ENCODE data around the gene KCNAB2. TPM values are rescaled to one million over a fixed set of nuclear protein-coding genes. Genes with fewer than 3 reads are reported as not detected.
A peak's percentile ranks its signal among the peaks of the same experiment; 100 is the strongest.
"Not testable (repeated sequence)": the region's sequence is repeated elsewhere in the genome, so short reads cannot be mapped to it uniquely, and the experiment has no call there.

Gene KCNAB2
- total RNA-seq, 1 experiment from 2014 or later = 28.5 TPM

DNA sequence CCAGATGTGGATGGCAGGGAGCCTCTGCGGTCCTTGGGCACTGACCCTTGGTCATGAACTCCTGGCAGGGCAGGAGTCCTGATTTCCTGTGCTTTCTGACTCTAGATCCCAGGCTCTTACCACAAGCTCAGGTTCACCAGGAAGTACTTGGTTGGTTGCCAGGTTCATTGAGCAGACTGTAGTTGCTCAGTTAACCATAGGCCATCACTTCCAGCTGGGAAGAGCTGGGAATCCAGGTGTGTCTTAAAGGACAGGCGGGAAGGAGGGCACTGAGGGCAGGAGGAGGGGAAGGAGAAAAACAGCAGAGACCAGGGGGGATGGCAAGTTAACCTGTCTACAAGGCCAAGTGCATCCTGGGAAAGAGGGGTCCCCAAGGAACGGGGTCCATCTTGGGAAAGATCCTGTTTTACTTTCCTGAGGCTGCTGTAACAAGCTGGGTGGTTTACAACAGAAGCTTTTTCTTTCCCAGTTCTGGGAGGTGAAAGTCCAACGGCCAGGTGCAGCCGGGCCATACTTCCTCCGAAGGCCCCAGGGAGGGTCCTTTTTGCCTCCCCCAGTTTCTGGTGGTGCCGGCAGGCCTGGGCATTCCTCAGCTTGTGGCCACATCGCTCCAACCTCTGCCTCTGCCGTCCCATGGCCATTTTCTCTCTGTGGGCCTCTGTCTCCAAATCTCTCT lies 11.6 kb downstream of the KCNAB2 start:
- H3F3A ChIP-seq (ENCODE audit: low read length, unreplicated experiment) = no peaks in the 10 kb centered on the region
- H2AFZ ChIP-seq (ENCODE audit: low read length) = no peak overlapping the region
- ChIA-PET POLR2A (ENCODE audit: unreplicated experiment) (no interaction called here), CTCF (no interaction called here)
- no peaks in the 10 kb centered on the region for H3K36me3 ChIP-seq (ENCODE audit: low read depth, low read length)
- no peak overlapping the region for H3K4me3 ChIP-seq (ENCODE audit: low read length)
- H3K9ac ChIP-seq (ENCODE audit: low read length) = no peak overlapping the region
- H3K9me3 ChIP-seq (ENCODE audit: low read length) = no peaks in the 10 kb centered on the region
- BruUV-seq (replicated peaks) = no TSS peak
- no peaks in the 10 kb centered on the region for H3K9me2 ChIP-seq (replicated peaks; ENCODE audit: low read length)
- H3K79me2 ChIP-seq (ENCODE audit: low read length) = no peaks in the 10 kb centered on the region
- no peak for DNase-seq
- ATAC-seq = no peak
- intact Hi-C loops (cut with micrococcal nuclease) = no loop called here
- H3K4me1 ChIP-seq (ENCODE audit: insufficient read depth, low read length) = peaks cover 27% of the 10 kb centered on the region
- TF ChIP-seq EZH2 (IDR thresholded peaks at IDR 0.05; ENCODE audit: low read length, unreplicated experiment) (no peak), EZH2phosphoT487 (IDR thresholded peaks at IDR 0.05; ENCODE audit: borderline replicate concordance, low read length) (no peak)
- TF ChIP-seq, protein P1, sequence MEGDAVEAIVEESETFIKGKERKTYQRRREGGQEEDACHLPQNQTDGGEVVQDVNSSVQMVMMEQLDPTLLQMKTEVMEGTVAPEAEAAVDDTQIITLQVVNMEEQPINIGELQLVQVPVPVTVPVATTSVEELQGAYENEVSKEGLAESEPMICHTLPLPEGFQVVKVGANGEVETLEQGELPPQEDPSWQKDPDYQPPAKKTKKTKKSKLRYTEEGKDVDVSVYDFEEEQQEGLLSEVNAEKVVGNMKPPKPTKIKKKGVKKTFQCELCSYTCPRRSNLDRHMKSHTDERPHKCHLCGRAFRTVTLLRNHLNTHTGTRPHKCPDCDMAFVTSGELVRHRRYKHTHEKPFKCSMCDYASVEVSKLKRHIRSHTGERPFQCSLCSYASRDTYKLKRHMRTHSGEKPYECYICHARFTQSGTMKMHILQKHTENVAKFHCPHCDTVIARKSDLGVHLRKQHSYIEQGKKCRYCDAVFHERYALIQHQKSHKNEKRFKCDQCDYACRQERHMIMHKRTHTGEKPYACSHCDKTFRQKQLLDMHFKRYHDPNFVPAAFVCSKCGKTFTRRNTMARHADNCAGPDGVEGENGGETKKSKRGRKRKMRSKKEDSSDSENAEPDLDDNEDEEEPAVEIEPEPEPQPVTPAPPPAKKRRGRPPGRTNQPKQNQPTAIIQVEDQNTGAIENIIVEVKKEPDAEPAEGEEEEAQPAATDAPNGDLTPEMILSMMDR (conservative IDR thresholded peaks at IDR 0.05; ENCODE audit: low read depth, low read length) = no peak
- H3K4me2 ChIP-seq (ENCODE audit: low read length) = no peak overlapping the region
- 0 out of 2 replicates have a peak, but pooled peaks cover 3% of the 10 kb centered on the region for H4K20me1 ChIP-seq (ENCODE audit: low read length)
- H3K27me3 ChIP-seq (ENCODE audit: low read length) = no peaks in the 10 kb centered on the region
- H3K27ac ChIP-seq (ENCODE audit: low read length) = no peak overlapping the region

- TF ChIP-seq EZH2phosphoT487 (IDR thresholded peaks at IDR 0.05; ENCODE audit: borderline replicate concordance, low read length) (no peak), EZH2 (IDR thresholded peaks at IDR 0.05; ENCODE audit: low read length, unreplicated experiment) (no peak)
- TF ChIP-seq, protein P1 (conservative IDR thresholded peaks at IDR 0.05; ENCODE audit: low read depth, low read length) = no peak
- Histone ChIP-seq H3K4me3 (ENCODE audit: low read length) (no peak overlapping the region), H3K4me2 (ENCODE audit: low read length) (peak overlapping the region; percentile 83; the same call in 1 of the 2 replicates), H2AFZ (ENCODE audit: low read length) (no peak overlapping the region), H3K9me2 (replicated peaks; ENCODE audit: low read length) (no peaks in the 10 kb centered on the region), H4K20me1 (ENCODE audit: low read length) (no peaks in the 10 kb centered on the region), H3K27ac (ENCODE audit: low read length) (peak overlapping the region; percentile 89), H3K4me1 (ENCODE audit: insufficient read depth, low read length) (peaks cover 27% of the 10 kb centered on the region), H3K79me2 (ENCODE audit: low read length) (no peaks in the 10 kb centered on the region), H3K9ac (ENCODE audit: low read length) (no peak overlapping the region), H3K9me3 (ENCODE audit: low read length) (no peaks in the 10 kb centered on the region), H3K36me3 (ENCODE audit: low read depth, low read length) (no peaks in the 10 kb centered on the region), H3F3A (ENCODE audit: low read length, unreplicated experiment) (no peaks in the 10 kb centered on the region), H3K27me3 (ENCODE audit: low read length) (no peaks in the 10 kb centered on the region)
- ChIA-PET CTCF (no interaction called here), POLR2A (ENCODE audit: unreplicated experiment) (no interaction called here)
- peak; percentile 86 for DNase-seq
- intact Hi-C loops (cut with micrococcal nuclease) = no loop called here
- no TSS peak for BruUV-seq (replicated peaks)
- peak; percentile 30 for ATAC-seq
These were observed 14.2 kb downstream of the KCNAB2 start for GRCh38 chr1:6059866-6060265.

DNA sequence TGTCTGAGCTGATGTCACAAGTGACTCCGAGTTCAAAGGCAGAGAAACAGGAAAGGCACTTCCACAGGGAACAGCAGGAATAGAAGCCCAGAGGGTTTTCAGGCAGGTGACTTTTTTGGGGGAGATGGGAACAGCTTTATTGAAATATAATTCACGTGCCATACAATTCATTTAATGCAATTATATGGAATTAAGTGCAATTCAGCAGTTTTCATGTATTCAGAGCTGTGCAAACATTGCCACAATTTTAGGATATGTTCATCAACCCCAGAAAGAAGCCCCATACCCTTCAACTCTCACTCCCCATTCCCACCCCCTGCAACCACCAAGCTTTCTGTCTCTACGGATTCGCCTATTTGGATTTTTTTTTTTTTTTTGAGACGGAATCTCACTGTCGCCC lies 17.0 kb downstream of the KCNAB2 start:
- Histone ChIP-seq H3K79me2 (ENCODE audit: low read length) (no peaks in the 10 kb centered on the region), H3K4me3 (ENCODE audit: low read length) (no peak overlapping the region), H3K9ac (ENCODE audit: low read length) (no peak overlapping the region), H3K27ac (ENCODE audit: low read length) (no peak overlapping the region), H3F3A (ENCODE audit: low read length, unreplicated experiment) (no peaks in the 10 kb centered on the region), H3K36me3 (ENCODE audit: low read depth, low read length) (no peaks in the 10 kb centered on the region), H2AFZ (ENCODE audit: low read length) (no peak overlapping the region), H3K27me3 (ENCODE audit: low read length) (no peaks in the 10 kb centered on the region), H3K4me2 (ENCODE audit: low read length) (no peak overlapping the region), H3K9me2 (replicated peaks; ENCODE audit: low read length) (no peaks in the 10 kb centered on the region), H3K4me1 (ENCODE audit: insufficient read depth, low read length) (peaks cover 27% of the 10 kb centered on the region), H4K20me1 (ENCODE audit: low read length) (no peaks in the 10 kb centered on the region), H3K9me3 (ENCODE audit: low read length) (no peaks in the 10 kb centered on the region)
- TF ChIP-seq EZH2 (IDR thresholded peaks at IDR 0.05; ENCODE audit: low read length, unreplicated experiment) = no peak
- no peak for TF ChIP-seq EZH2phosphoT487 (IDR thresholded peaks at IDR 0.05; ENCODE audit: borderline replicate concordance, low read length)
- TF ChIP-seq, protein P1 (conservative IDR thresholded peaks at IDR 0.05; ENCODE audit: low read depth, low read length) = no peak
- CTCF ChIA-PET = no interaction called here
- POLR2A ChIA-PET (ENCODE audit: unreplicated experiment) = interaction anchor here (0.7 kb wide), 1 partner anchor 9 kb away, joined by 5 read pairs; no protein-coding TSS in a partner anchor
- ATAC-seq = no peak
- intact Hi-C loops (cut with micrococcal nuclease) = no loop called here
- BruUV-seq (replicated peaks) = no TSS peak
- no peak for DNase-seq

GRCh38 chr1:6063532-6064053 lies 17.9 kb downstream of the KCNAB2 start:
- DNase-seq; H3K9ac ChIP-seq (ENCODE audit: low read length); H2AFZ ChIP-seq (ENCODE audit: low read length); H3K27ac ChIP-seq (ENCODE audit: low read length); intact Hi-C loops (cut with micrococcal nuclease); H3K36me3 ChIP-seq (ENCODE audit: low read depth, low read length); H3K27me3 ChIP-seq (ENCODE audit: low read length); H3K4me3 ChIP-seq (ENCODE audit: low read length); H3F3A ChIP-seq (ENCODE audit: low read length, unreplicated experiment); H3K4me2 ChIP-seq (ENCODE audit: low read length); POLR2A ChIA-PET (ENCODE audit: unreplicated experiment); ATAC-seq; H4K20me1 ChIP-seq (ENCODE audit: low read length); BruUV-seq (replicated peaks); CTCF ChIA-PET; H3K9me2 ChIP-seq (replicated peaks; ENCODE audit: low read length); H3K9me3 ChIP-seq (ENCODE audit: low read length); H3K79me2 ChIP-seq (ENCODE audit: low read length): not testable (repeated sequence)
- peaks cover 19% of the 10 kb centered on the region for H3K4me1 ChIP-seq (ENCODE audit: insufficient read depth, low read length)
